Measurements from ENCODE around the gene SIRT3.

DNA sequence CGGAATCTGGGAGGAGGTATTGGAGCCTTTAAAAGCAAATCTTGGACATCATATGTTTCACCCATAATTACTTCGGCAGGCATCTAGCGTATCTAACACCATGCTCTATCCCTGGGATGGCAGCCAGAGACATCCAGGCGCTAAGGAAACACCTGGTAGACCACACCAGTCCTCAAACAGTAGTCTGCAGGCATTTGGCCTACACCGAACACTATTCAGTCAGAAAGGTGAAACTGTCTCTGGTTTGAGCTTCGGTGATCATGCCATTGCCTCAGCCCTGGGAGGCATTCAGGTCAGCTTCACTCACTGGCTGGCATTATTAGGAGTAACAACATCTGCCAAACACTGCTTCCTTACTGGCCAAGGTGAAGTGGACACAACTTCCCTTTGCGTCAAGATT lies 11.7 kb downstream of the SIRT3 start:
- TF ChIP-seq CTCF (IDR thresholded peaks at IDR 0.05) (no peak), EZH2 (IDR thresholded peaks at IDR 0.05) (no peak), EZH2phosphoT487 (IDR thresholded peaks at IDR 0.05) (no peak)

Data from neural progenitor cell (in vitro differentiated cells).